AG09319 (cell line): ENCODE results near the gene SCART1.
"Not testable (repeated sequence)": the region's sequence is repeated elsewhere in the genome, so short reads cannot be mapped to it uniquely, and the experiment has no call there.

Experiments
- DNase-seq: peaks from one replicate; pipeline ENCODE4 v3.0.0-alpha.2; 2010; ENCODE audit warnings: low read depth; ENCODE audit errors: extremely low read depth
- TF ChIP-seq, protein P1 (sequence below): IDR thresholded peaks from 2 replicates; pipeline ENCODE4 v1.5.1; 2011; ENCODE audit warnings: low read depth, mild to moderate bottlenecking, inconsistent platforms, low read length, moderate library complexity

The SCART1 gene

DNA sequence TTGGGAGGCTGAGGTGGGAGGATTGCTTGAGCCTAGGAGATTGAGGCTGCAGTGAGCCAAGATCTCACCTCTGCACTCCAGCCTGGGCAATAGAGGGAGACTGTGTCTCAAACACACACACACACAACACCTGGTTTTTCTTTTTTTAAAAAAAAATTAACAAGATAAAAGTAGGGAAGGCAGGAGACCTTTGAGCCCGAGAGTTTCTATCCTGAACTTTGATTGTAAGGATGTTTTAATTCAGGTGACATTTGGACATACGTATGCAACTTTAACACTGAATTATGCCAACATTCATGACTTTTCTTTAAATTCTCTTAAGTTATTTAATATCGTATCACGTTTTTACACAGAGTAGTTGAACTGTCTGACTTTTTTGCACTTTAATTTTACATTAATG is 61.7 kb downstream of the SCART1 start:
- no peak for DNase-seq
- TF ChIP-seq, protein P1, sequence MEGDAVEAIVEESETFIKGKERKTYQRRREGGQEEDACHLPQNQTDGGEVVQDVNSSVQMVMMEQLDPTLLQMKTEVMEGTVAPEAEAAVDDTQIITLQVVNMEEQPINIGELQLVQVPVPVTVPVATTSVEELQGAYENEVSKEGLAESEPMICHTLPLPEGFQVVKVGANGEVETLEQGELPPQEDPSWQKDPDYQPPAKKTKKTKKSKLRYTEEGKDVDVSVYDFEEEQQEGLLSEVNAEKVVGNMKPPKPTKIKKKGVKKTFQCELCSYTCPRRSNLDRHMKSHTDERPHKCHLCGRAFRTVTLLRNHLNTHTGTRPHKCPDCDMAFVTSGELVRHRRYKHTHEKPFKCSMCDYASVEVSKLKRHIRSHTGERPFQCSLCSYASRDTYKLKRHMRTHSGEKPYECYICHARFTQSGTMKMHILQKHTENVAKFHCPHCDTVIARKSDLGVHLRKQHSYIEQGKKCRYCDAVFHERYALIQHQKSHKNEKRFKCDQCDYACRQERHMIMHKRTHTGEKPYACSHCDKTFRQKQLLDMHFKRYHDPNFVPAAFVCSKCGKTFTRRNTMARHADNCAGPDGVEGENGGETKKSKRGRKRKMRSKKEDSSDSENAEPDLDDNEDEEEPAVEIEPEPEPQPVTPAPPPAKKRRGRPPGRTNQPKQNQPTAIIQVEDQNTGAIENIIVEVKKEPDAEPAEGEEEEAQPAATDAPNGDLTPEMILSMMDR: no peak

DNA sequence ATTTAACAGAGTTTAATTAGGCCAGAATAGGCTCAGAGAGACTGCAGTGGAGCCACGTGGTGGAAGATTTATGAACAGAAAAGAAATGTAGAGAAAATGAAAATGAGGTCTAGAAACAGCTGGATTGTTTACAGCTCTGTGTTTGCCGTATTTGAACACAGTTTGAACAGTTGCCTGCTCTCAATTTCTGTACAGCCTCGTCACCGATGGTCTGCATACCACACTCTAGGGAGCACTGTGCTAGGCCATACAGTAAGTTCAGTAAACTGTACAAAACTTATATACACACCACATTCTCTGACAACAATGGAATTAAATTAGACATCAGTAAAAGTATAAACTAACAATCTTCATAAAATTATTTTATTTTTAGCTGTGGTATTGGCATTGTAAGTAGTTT is 62.3 kb downstream of the SCART1 start:
- TF ChIP-seq, protein P1: no peak
- no peak for DNase-seq

DNA sequence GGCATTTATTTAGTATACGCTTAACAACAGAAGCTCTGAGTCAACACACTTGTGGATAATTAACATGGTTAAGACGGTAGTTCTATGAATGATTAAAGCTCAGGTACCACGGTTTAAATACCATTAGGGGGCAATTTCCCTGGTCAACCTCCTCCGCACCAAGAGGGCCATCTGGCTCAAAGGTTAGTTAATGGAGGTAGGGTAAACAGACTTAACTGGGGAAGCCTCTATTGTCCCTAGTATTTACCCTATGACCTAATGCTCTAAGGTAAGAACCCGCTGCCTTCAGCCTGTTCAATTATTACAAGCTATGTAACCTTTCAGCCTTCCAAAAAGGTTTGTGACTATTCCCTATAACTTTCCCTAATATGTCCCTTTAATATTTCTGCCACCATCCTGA is 64.8 kb downstream of the SCART1 start:
- DNase-seq: not testable (repeated sequence)
